ENCODE measurements around the gene CTU2. TPM values are rescaled to one million over a fixed set of nuclear protein-coding genes. Genes with fewer than 3 reads are reported as not detected.

The CTU2 gene
- total RNA-seq, 1 experiment from 2014 or later: 52.4 TPM

Small RNA genes within 50 kb of the gene (microRNA-seq; reads per million reads assigned to microRNA genes)
- gene MIR4722 (ENCODE audit: borderline number of aligned reads): not detected

Other genes starting within 250 kb of the CTU2 start
- 57.3 to 65.6 TPM (median 61.8 TPM) in 3 replicates for gene ZC3H18, start 136.1 kb upstream of the CTU2 start, total RNA-seq (2021)
- 0.80 to 1.9 TPM (median 1.5 TPM) in 3 replicates for gene IL17C, start 67.9 kb upstream of the CTU2 start, total RNA-seq (2021)
- gene CYBA, start 55.5 kb upstream of the CTU2 start, total RNA-seq (2021): 169 to 219 TPM (median 207 TPM) in 3 replicates
- 96.9 to 113 TPM (median 109 TPM) in 3 replicates for gene MVD, start 43.4 kb upstream of the CTU2 start, total RNA-seq (2021)
- 8.0 to 9.4 TPM (median 9.1 TPM) in 3 replicates for gene SNAI3, start 20.0 kb upstream of the CTU2 start, total RNA-seq (2021)
- gene RNF166, start 95 bp upstream of the CTU2 start, total RNA-seq (2021): 38.5 to 46.2 TPM (median 40.5 TPM) in 3 replicates
- gene PIEZO1, start 78.7 kb downstream of the CTU2 start, total RNA-seq (2021): 68.3 to 75.1 TPM (median 71.3 TPM) in 3 replicates
- gene CDT1, start 97.3 kb downstream of the CTU2 start, total RNA-seq (2021): 142 to 154 TPM (median 149 TPM) in 3 replicates
- 272 to 288 TPM (median 282 TPM) in 3 replicates for gene APRT, start 105.4 kb downstream of the CTU2 start, total RNA-seq (2021)
- gene GALNS, start 150.4 kb downstream of the CTU2 start, total RNA-seq (2021): 23.0 to 29.5 TPM (median 25.8 TPM) in 3 replicates
- 63.1 to 82.0 TPM (median 64.5 TPM) in 3 replicates for gene TRAPPC2L, start 150.6 kb downstream of the CTU2 start, total RNA-seq (2021)
- gene PABPN1L, start 160.2 kb downstream of the CTU2 start, total RNA-seq (2021): not detected in 3 replicates